ENCODE measurements around the gene MRPL20. TPM values are rescaled to one million over a fixed set of nuclear protein-coding genes. Genes with fewer than 3 reads are reported as not detected.

MRPL20 gene
- total and polyA plus RNA-seq, 2 donors from 2014 or later = 103 to 221 TPM

DNA sequence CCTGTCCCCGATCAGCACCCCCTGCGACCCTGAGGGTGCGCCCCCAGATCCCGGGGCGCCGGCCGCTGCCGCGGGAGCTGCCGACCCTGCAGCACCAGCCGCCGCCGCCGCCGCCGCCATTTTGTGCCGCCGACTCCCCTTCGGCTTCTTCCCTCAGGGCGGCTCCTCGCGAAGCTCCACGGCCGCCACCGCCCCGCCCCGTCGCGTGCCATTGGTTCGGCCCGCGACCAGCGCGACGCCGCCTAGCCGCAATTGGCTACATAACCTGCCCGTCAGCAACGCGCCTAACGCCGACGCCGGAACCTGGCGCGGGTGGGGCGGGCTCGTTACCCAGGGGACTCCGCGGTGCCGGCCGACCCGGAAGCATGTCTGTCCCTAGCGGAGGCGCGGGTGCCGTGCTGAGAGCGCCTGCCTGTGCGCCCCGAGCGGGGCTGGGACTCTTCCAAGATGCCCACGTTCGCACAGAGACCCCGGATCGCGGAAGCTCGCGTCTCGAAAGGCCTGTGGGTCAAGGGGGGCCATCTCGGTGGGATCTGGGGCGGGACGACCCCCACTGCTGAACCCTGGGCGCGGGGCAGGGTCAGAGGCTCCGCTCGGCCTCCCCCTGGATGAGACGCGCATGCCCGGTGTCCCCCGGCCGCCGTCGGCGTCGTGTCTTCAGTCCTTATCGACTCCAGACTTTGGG, 7.8 kb downstream of the MRPL20 start, which contains the start of gene CCNL2:
TSS of gene CCNL2 (minus strand) at position 149 of the 685 bp plus-strand sequence. CDS start at position 120, 29 bp downstream.
- H3K4me3 ChIP-seq (ENCODE audit: low read length in 3 of 3) = peak within 1 kb of the TSS; percentile 86 to 95 (median 89)
- no peaks in the 10 kb centered on the region for H3K27me3 ChIP-seq (ENCODE audit: control insufficient read depth, insufficient read depth, low read length)
- H3K36me3 ChIP-seq (ENCODE audit: control insufficient read depth in 2 of 3, insufficient read depth in 3 of 3, low read length in 3 of 3) = peaks cover 10 to 37% (median 21%) of the 10 kb centered on the region in 3 donors
- intact Hi-C loops (cut with DNase I) = no loop called here
- FAIRE-seq = no peak
- peak within 1 kb of the TSS; percentile 77 to 93 (median 79) for H3K9ac ChIP-seq (ENCODE audit: low read length in 3 of 3)
- H3K27ac ChIP-seq (ENCODE audit: low read depth in 2 of 2, low read length in 2 of 2) = peak within 1 kb of the TSS; percentile 63 to 70
- H3K9me3 ChIP-seq (ENCODE audit: control insufficient read depth in 2 of 3, insufficient read depth in 1 of 3, low read length in 3 of 3) = no peaks in the 10 kb centered on the region
- peak; percentile 99 to 100 (median 99) for DNase-seq
- TF ChIP-seq, protein P1, sequence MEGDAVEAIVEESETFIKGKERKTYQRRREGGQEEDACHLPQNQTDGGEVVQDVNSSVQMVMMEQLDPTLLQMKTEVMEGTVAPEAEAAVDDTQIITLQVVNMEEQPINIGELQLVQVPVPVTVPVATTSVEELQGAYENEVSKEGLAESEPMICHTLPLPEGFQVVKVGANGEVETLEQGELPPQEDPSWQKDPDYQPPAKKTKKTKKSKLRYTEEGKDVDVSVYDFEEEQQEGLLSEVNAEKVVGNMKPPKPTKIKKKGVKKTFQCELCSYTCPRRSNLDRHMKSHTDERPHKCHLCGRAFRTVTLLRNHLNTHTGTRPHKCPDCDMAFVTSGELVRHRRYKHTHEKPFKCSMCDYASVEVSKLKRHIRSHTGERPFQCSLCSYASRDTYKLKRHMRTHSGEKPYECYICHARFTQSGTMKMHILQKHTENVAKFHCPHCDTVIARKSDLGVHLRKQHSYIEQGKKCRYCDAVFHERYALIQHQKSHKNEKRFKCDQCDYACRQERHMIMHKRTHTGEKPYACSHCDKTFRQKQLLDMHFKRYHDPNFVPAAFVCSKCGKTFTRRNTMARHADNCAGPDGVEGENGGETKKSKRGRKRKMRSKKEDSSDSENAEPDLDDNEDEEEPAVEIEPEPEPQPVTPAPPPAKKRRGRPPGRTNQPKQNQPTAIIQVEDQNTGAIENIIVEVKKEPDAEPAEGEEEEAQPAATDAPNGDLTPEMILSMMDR (IDR thresholded peaks at IDR 0.05; ENCODE audit: borderline replicate concordance, extremely low read depth, insufficient read depth) = peak; percentile 44
- H3K4me1 ChIP-seq (ENCODE audit: control insufficient read depth in 2 of 3, insufficient read depth in 2 of 3, low read depth in 1 of 3, low read length in 3 of 3) = peaks cover 4 to 22% (median 13%) of the 10 kb centered on the region in 3 donors

GRCh38 chr1:1398677-1399186, 8.4 kb downstream of the MRPL20 start:
- intact Hi-C loops (cut with DNase I) = no loop called here
- Histone ChIP-seq H3K4me3 (ENCODE audit: low read length in 3 of 3) (peak overlapping the region; percentile 86 to 95 (median 86)), H3K9me3 (ENCODE audit: control insufficient read depth in 2 of 3, insufficient read depth in 1 of 3, low read length in 3 of 3) (no peaks in the 10 kb centered on the region), H3K27me3 (ENCODE audit: control insufficient read depth, insufficient read depth, low read length) (no peaks in the 10 kb centered on the region), H3K4me1 (ENCODE audit: control insufficient read depth in 2 of 3, insufficient read depth in 2 of 3, low read depth in 1 of 3, low read length in 3 of 3) (peaks cover 4 to 22% (median 13%) of the 10 kb centered on the region in 3 donors), H3K36me3 (ENCODE audit: control insufficient read depth in 2 of 3, insufficient read depth in 3 of 3, low read length in 3 of 3) (peaks cover 10 to 42% (median 25%) of the 10 kb centered on the region in 3 donors), H3K9ac (ENCODE audit: low read length in 3 of 3) (peak overlapping the region; percentile 63 to 79 (median 75)), H3K27ac (ENCODE audit: low read depth in 2 of 2, low read length in 2 of 2) (peak overlapping the region in 1 of 2 donors; percentile 63)
- FAIRE-seq = no peak
- no peak for DNase-seq
- TF ChIP-seq, protein P1 (IDR thresholded peaks at IDR 0.05; ENCODE audit: borderline replicate concordance, extremely low read depth, insufficient read depth) = no peak

- Histone ChIP-seq H3K9me3 (ENCODE audit: control insufficient read depth in 2 of 3, insufficient read depth in 1 of 3, low read length in 3 of 3) (no peaks in the 10 kb centered on the region), H3K9ac (ENCODE audit: low read length in 3 of 3) (peak overlapping the region in 2 of 3 donors; percentile 63 to 75), H3K4me1 (ENCODE audit: control insufficient read depth in 2 of 3, insufficient read depth in 2 of 3, low read depth in 1 of 3, low read length in 3 of 3) (peaks cover 4 to 22% (median 13%) of the 10 kb centered on the region in 3 donors), H3K27me3 (ENCODE audit: control insufficient read depth, insufficient read depth, low read length) (no peaks in the 10 kb centered on the region), H3K36me3 (ENCODE audit: control insufficient read depth in 2 of 3, insufficient read depth in 3 of 3, low read length in 3 of 3) (peaks cover 12 to 44% (median 26%) of the 10 kb centered on the region in 3 donors), H3K4me3 (ENCODE audit: low read length in 3 of 3) (peak overlapping the region; percentile 86 to 95 (median 86)), H3K27ac (ENCODE audit: low read depth in 2 of 2, low read length in 2 of 2) (peak overlapping the region in 1 of 2 donors; percentile 4)
- intact Hi-C loops (cut with DNase I) = no loop called here
- FAIRE-seq = no peak
- TF ChIP-seq, protein P1 (IDR thresholded peaks at IDR 0.05; ENCODE audit: borderline replicate concordance, extremely low read depth, insufficient read depth) = no peak
- peak in 1 of 5 donors; percentile 56 for DNase-seq
These were observed 9.1 kb downstream of the MRPL20 start for GRCh38 chr1:1397839-1398523.

Data from kidney (tissue), 14 donors.